ENCODE results near the gene DDX31. TPM values are rescaled to one million over a fixed set of nuclear protein-coding genes. Genes with fewer than 3 reads are reported as not detected.

DDX31 gene
- total RNA-seq, 1 experiment from 2014 or later = 25.8 TPM

- no peaks in the 10 kb centered on the region for H3K9me3 ChIP-seq (ENCODE audit: control insufficient read depth in 1 of 2, insufficient read depth in 1 of 2, low read depth in 1 of 2, low read length in 2 of 2)
Measured at GRCh38 chr9:132605387-132605786, 64.4 kb downstream of the DDX31 start.

GRCh38 chr9:132602207-132602606 lies 67.6 kb downstream of the DDX31 start:
- H3K9ac ChIP-seq (ENCODE audit: low read length) = no peak overlapping the region
- no peaks in the 10 kb centered on the region for H3K4me1 ChIP-seq (ENCODE audit: control insufficient read depth in 1 of 2, insufficient read depth in 2 of 2, low read length in 2 of 2)
- no peak overlapping the region for H3K4me2 ChIP-seq (ENCODE audit: low read length)
- H3K9me2 ChIP-seq (ENCODE audit: insufficient read depth) = no peaks in the 10 kb centered on the region
- RAD21 ChIA-PET (ENCODE audit: low non-redundant PET in 1 of 2, low total read pairs in 2 of 2, uncharacterized antibody in 2 of 2, unreplicated experiment in 2 of 2) = no interaction called here
- no peak overlapping the region for H2AFZ ChIP-seq (ENCODE audit: low read depth, low read length, poor library complexity, severe bottlenecking)
- ATAC-seq (no peak), DNase-seq (ENCODE audit: low read depth, low spot score) (no peak)
- no peak overlapping the region for H3K4me3 ChIP-seq (replicated peaks in 1 of 2; ENCODE audit: low read depth in 1 of 2, low read length in 2 of 2)
- no peak overlapping the region for H3K27ac ChIP-seq (ENCODE audit: low read depth, low read length)
- POLR2A ChIA-PET = no interaction called here
- H4K20me1 ChIP-seq (ENCODE audit: insufficient read depth) = no peaks in the 10 kb centered on the region
- H3K27me3 ChIP-seq (ENCODE audit: insufficient read depth, low read length) = no peaks in the 10 kb centered on the region
- peaks cover 7 to 15% of the 10 kb centered on the region in 2 experiments; a peak in 3 of 4 replicates for H3K36me3 ChIP-seq (ENCODE audit: control insufficient read depth in 1 of 2, insufficient read depth in 2 of 2, low read length in 2 of 2)
- intact Hi-C loops (cut with micrococcal nuclease) = no loop called here
- CTCF ChIA-PET = no interaction called here
- BruUV-seq (replicated peaks) = no TSS peak
- no peaks in the 10 kb centered on the region for H3K79me2 ChIP-seq (ENCODE audit: insufficient read depth, low read length)
- no peaks in the 10 kb centered on the region for H3K9me3 ChIP-seq (ENCODE audit: control insufficient read depth in 1 of 2, insufficient read depth in 1 of 2, low read depth in 1 of 2, low read length in 2 of 2)
- TF ChIP-seq SIN3A (IDR thresholded peaks at IDR 0.05; ENCODE audit: low read depth) (no peak), ATF3 (IDR thresholded peaks at IDR 0.05) (no peak)

More at GRCh38 chr9:132605387-132605786, 64.4 kb downstream of the DDX31 start:
- Histone ChIP-seq H3K36me3 (ENCODE audit: control insufficient read depth in 1 of 2, insufficient read depth in 2 of 2, low read length in 2 of 2) (peaks cover 12% of the 10 kb centered on the region in 2 experiments; a peak in 3 of 4 replicates), H3K79me2 (ENCODE audit: insufficient read depth, low read length) (no peaks in the 10 kb centered on the region), H3K27me3 (ENCODE audit: insufficient read depth, low read length) (no peaks in the 10 kb centered on the region), H3K9me2 (ENCODE audit: insufficient read depth) (no peaks in the 10 kb centered on the region), H3K9ac (ENCODE audit: low read length) (no peak overlapping the region), H2AFZ (ENCODE audit: low read depth, low read length, poor library complexity, severe bottlenecking) (no peak overlapping the region), H3K27ac (ENCODE audit: low read depth, low read length) (no peak overlapping the region), H4K20me1 (ENCODE audit: insufficient read depth) (no peaks in the 10 kb centered on the region), H3K4me2 (ENCODE audit: low read length) (no peak overlapping the region), H3K4me3 (replicated peaks in 1 of 2; ENCODE audit: low read depth in 1 of 2, low read length in 2 of 2) (no peak overlapping the region), H3K4me1 (ENCODE audit: control insufficient read depth in 1 of 2, insufficient read depth in 2 of 2, low read length in 2 of 2) (no peaks in the 10 kb centered on the region)
- intact Hi-C loops (cut with micrococcal nuclease) = no loop called here
- ChIA-PET CTCF (no interaction called here), RAD21 (ENCODE audit: low non-redundant PET in 1 of 2, low total read pairs in 2 of 2, uncharacterized antibody in 2 of 2, unreplicated experiment in 2 of 2) (no interaction called here), POLR2A (no interaction called here)
- ATAC-seq (no peak), DNase-seq (ENCODE audit: low read depth, low spot score) (no peak)
- BruUV-seq (replicated peaks) = no TSS peak
- TF ChIP-seq FOSL1 (IDR thresholded peaks at IDR 0.05; ENCODE audit: low read depth) = no peak
- TF ChIP-seq EGR1 (IDR thresholded peaks at IDR 0.05; ENCODE audit: low read depth) = no peak
- TF ChIP-seq MAX (IDR thresholded peaks at IDR 0.05) = no peak
- TF ChIP-seq RAD21 (IDR thresholded peaks at IDR 0.05; ENCODE audit: low read depth) = no peak
